ENCODE results near the gene OR6J1. TPM values are rescaled to one million over a fixed set of nuclear protein-coding genes. Genes with fewer than 3 reads are reported as not detected.

The OR6J1 gene
- total RNA-seq, 1 donor from 2014 or later = not detected

- no peak overlapping the region for H3K4me3 Mint-ChIP-seq (ENCODE audit: low read depth)
- peaks cover 9% of the 10 kb centered on the region for H3K4me1 Mint-ChIP-seq (ENCODE audit: low read depth)
- H3K27ac Mint-ChIP-seq = peak overlapping the region; percentile 71
- H3K9me3 Mint-ChIP-seq (ENCODE audit: low read depth) = no peaks in the 10 kb centered on the region
- no peaks in the 10 kb centered on the region for H3K27me3 Mint-ChIP-seq
- DNase-seq (ENCODE audit: low spot score, unreplicated experiment) = no peak
- TF ChIP-seq CTCF (IDR thresholded peaks at IDR 0.05; ENCODE audit: unreplicated experiment) = no peak
- peaks cover 39% of the 10 kb centered on the region for H3K36me3 Mint-ChIP-seq (ENCODE audit: insufficient read depth)
Observed at GRCh38 chr14:22606380-22606779, 37.8 kb downstream of the OR6J1 start.

- TF ChIP-seq CTCF (IDR thresholded peaks at IDR 0.05; ENCODE audit: unreplicated experiment) = no peak
- no peak overlapping the region for H3K27ac Mint-ChIP-seq
- H3K4me3 Mint-ChIP-seq (ENCODE audit: low read depth) = no peak overlapping the region
- H3K36me3 Mint-ChIP-seq (ENCODE audit: insufficient read depth) = peaks cover 28% of the 10 kb centered on the region
- no peak for DNase-seq (ENCODE audit: low spot score, unreplicated experiment)
- H3K4me1 Mint-ChIP-seq (ENCODE audit: low read depth) = peaks cover 23% of the 10 kb centered on the region
- no peaks in the 10 kb centered on the region for H3K9me3 Mint-ChIP-seq (ENCODE audit: low read depth)
- no peaks in the 10 kb centered on the region for H3K27me3 Mint-ChIP-seq
Observed at GRCh38 chr14:22602862-22603261, 41.3 kb downstream of the OR6J1 start.

GRCh38 chr14:22601996-22602395 lies 42.2 kb downstream of the OR6J1 start:
- no peak for DNase-seq (ENCODE audit: low spot score, unreplicated experiment)
- Mint-ChIP-seq H3K27me3 (no peaks in the 10 kb centered on the region), H3K36me3 (ENCODE audit: insufficient read depth) (peaks cover 25% of the 10 kb centered on the region), H3K4me1 (ENCODE audit: low read depth) (peaks cover 26% of the 10 kb centered on the region), H3K9me3 (ENCODE audit: low read depth) (no peaks in the 10 kb centered on the region), H3K4me3 (ENCODE audit: low read depth) (no peak overlapping the region), H3K27ac (no peak overlapping the region)
- no peak for TF ChIP-seq CTCF (IDR thresholded peaks at IDR 0.05; ENCODE audit: unreplicated experiment)

GRCh38 chr14:22601456-22601855 lies 42.7 kb downstream of the OR6J1 start:
- Mint-ChIP-seq H3K36me3 (ENCODE audit: insufficient read depth) (peaks cover 25% of the 10 kb centered on the region), H3K9me3 (ENCODE audit: low read depth) (no peaks in the 10 kb centered on the region), H3K27me3 (no peaks in the 10 kb centered on the region), H3K4me1 (ENCODE audit: low read depth) (peaks cover 24% of the 10 kb centered on the region), H3K27ac (no peak overlapping the region), H3K4me3 (ENCODE audit: low read depth) (no peak overlapping the region)
- DNase-seq (ENCODE audit: low spot score, unreplicated experiment) = no peak
- no peak for TF ChIP-seq CTCF (IDR thresholded peaks at IDR 0.05; ENCODE audit: unreplicated experiment)

- H3K36me3 Mint-ChIP-seq (ENCODE audit: insufficient read depth) = peaks cover 16% of the 10 kb centered on the region
- H3K27me3 Mint-ChIP-seq = no peaks in the 10 kb centered on the region
- no peak for TF ChIP-seq CTCF (IDR thresholded peaks at IDR 0.05; ENCODE audit: unreplicated experiment)
- peaks cover 18% of the 10 kb centered on the region for H3K4me1 Mint-ChIP-seq (ENCODE audit: low read depth)
- H3K9me3 Mint-ChIP-seq (ENCODE audit: low read depth) = no peaks in the 10 kb centered on the region
- H3K4me3 Mint-ChIP-seq (ENCODE audit: low read depth) = peak overlapping the region; percentile 19
- H3K27ac Mint-ChIP-seq = no peak overlapping the region
- DNase-seq (ENCODE audit: low spot score, unreplicated experiment) = no peak
Observed at GRCh38 chr14:22600027-22600426, 44.1 kb downstream of the OR6J1 start.

All from progenitor cell of endocrine pancreas (in vitro differentiated cells).